ENCODE results near the gene CDH13.

GRCh38 chr16:82807311-82807710, 180.5 kb downstream of the CDH13 start:
- TF ChIP-seq CTCF (IDR thresholded peaks at IDR 0.05 in 4 of 5, conservative IDR thresholded peaks at IDR 0.05 in 1 of 5) (no peak), POLR2A (IDR thresholded peaks at IDR 0.05) (no peak)
